ENCODE results near the gene GMPPB.

DNA sequence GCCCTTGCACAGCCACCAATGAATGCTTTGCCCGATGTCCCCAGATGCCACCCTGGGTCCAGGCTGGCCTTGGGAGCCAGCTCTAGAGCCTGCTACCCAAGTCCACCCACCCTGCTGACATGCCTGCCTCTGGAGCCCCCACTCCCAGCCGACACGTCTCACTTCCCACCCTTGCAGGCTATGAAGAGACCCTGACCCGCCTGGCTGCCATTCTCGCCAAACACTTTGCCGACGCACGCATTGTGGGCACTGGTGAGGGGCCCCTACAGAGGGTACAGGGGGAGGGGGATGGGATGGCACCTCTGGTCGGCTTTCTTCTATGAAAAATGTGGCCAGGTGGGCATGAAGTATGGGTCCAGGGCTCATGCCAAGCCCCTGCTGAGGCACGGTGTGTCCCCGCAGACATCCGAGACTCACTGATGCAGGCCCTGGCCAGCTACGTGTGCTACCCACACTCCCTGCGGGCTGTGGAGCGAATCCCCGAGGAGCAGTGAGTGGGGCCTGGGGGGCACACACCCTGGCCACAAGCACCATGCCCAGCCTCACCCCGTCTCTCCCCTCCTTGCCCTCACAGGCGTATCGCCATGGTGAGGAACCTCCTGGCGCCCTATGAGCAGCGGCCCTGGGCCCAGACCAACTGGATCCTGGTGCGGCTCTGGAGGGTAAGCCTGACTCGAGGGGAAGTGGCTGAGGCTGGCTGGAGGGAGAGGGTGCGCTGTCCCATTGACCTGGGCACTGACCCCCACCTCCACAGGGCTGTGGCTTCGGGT is 10.2 kb downstream of the GMPPB start:
- TF ChIP-seq CEBPB (IDR thresholded peaks at IDR 0.05) (no peak), YY1 (IDR thresholded peaks at IDR 0.05; ENCODE audit: low read depth) (no peak), NFIC (IDR thresholded peaks at IDR 0.05) (no peak), EP300 (IDR thresholded peaks at IDR 0.05; ENCODE audit: borderline replicate concordance) (no peak)
- TF ChIP-seq, protein P1, sequence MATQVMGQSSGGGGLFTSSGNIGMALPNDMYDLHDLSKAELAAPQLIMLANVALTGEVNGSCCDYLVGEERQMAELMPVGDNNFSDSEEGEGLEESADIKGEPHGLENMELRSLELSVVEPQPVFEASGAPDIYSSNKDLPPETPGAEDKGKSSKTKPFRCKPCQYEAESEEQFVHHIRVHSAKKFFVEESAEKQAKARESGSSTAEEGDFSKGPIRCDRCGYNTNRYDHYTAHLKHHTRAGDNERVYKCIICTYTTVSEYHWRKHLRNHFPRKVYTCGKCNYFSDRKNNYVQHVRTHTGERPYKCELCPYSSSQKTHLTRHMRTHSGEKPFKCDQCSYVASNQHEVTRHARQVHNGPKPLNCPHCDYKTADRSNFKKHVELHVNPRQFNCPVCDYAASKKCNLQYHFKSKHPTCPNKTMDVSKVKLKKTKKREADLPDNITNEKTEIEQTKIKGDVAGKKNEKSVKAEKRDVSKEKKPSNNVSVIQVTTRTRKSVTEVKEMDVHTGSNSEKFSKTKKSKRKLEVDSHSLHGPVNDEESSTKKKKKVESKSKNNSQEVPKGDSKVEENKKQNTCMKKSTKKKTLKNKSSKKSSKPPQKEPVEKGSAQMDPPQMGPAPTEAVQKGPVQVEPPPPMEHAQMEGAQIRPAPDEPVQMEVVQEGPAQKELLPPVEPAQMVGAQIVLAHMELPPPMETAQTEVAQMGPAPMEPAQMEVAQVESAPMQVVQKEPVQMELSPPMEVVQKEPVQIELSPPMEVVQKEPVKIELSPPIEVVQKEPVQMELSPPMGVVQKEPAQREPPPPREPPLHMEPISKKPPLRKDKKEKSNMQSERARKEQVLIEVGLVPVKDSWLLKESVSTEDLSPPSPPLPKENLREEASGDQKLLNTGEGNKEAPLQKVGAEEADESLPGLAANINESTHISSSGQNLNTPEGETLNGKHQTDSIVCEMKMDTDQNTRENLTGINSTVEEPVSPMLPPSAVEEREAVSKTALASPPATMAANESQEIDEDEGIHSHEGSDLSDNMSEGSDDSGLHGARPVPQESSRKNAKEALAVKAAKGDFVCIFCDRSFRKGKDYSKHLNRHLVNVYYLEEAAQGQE (IDR thresholded peaks at IDR 0.05; ENCODE audit: low read depth) = no peak

Measured in Ishikawa (cell line).